Esophagus (tissue), 2 donors: ENCODE data around the gene FXYD6. TPM values are rescaled to one million over a fixed set of nuclear protein-coding genes. Genes with fewer than 3 reads are reported as not detected.

ENCODE experiments used
- H3K27ac ChIP-seq, 2 donors: one replicate each; pipeline ENCODE4 v1.5.1; 2013; ENCODE audit warnings: low read depth in 2 of 2, mild to moderate bottlenecking in 2 of 2, inconsistent platforms in 1 of 2, low read length in 1 of 2, moderate library complexity in 1 of 2
- H3K27me3 ChIP-seq, 2 donors: one replicate each; pipeline ENCODE4 v1.6.1; 2013; ENCODE audit warnings: low read length in 2 of 2, control low read depth in 1 of 2, mild to moderate bottlenecking in 1 of 2; ENCODE audit not compliant: insufficient read depth in 2 of 2, control insufficient read depth in 1 of 2
- H3K36me3 ChIP-seq, 2 donors: one replicate each; pipeline ENCODE4 v1.6.1; 2013; ENCODE audit warnings: low read length in 1 of 2; ENCODE audit not compliant: control insufficient read depth in 2 of 2, insufficient read depth in 2 of 2
- H3K4me1 ChIP-seq, 2 donors: one replicate each; pipeline ENCODE4 v1.6.1; 2013; ENCODE audit warnings: low read length in 1 of 2; ENCODE audit not compliant: control insufficient read depth in 2 of 2, insufficient read depth in 2 of 2
- H3K4me3 ChIP-seq, 2 donors: one replicate each; pipeline ENCODE4 v1.5.1; 2013; ENCODE audit warnings: low read length in 2 of 2, mild to moderate bottlenecking in 2 of 2, low read depth in 1 of 2, moderate library complexity in 1 of 2
- H3K9me3 ChIP-seq, 2 donors: one replicate each; pipeline ENCODE4 v1.6.1; 2013; ENCODE audit warnings: mild to moderate bottlenecking in 2 of 2, low read depth in 1 of 2, low read length in 1 of 2, moderate library complexity in 1 of 2; ENCODE audit not compliant: control insufficient read depth in 2 of 2, insufficient read depth in 1 of 2
- WGBS, 2 donors: extraction: QIAGEN DNeasy Blood & Tissue Kit; methylation state at CpG; one replicate each; pipeline ENCODE4 v1.1.7; 2013; 5-methylcytosine and 5-hydroxymethylcytosine counted together
- polyA plus RNA-seq, 2 donors: library from polyadenylated mRNA; stranded (reverse); fragments of 200-250 nt; gene quantifications; one replicate each; pipeline ENCODE4 v1.2.3, GENCODE V29; 2013
- donor health status: healthy with polysubstance abuse.
- donor health status: Bipolar disorder and iron deficiency.

The FXYD6 gene
- polyA plus RNA-seq, 2 donors = 3.4 to 7.0 TPM

DNA sequence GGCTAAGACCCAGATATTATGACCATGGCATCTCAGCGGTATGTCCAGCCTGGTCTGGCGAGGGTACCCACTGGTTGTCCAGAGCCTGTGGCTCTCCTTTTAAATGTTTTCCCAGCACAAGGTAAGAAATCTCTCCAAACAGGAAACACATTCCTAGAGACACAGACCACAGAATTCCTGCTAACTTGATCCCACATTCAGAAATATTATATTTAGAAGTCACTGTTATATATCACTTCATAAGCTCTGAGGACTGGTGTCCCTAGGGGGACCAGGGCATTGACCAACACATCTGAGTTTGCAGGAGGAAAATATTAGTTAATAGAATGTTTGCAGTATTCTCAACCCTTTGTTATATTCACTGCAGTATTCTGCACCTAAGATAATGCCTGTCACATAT is 29.7 kb upstream of the FXYD6 start:
- no peak overlapping the region for H3K27ac ChIP-seq
- H3K4me1 ChIP-seq = peaks cover 0 to 3% of the 10 kb centered on the region in 2 donors
- H3K9me3 ChIP-seq = peaks cover 0 to 2% of the 10 kb centered on the region in 2 donors
- WGBS, 2 donors = 97 to 98% methylated on average over 2 of the region's 2 CpGs
- H3K4me3 ChIP-seq = no peak overlapping the region
- peaks cover 0 to 2% of the 10 kb centered on the region in 2 donors for H3K36me3 ChIP-seq
- H3K27me3 ChIP-seq = no peaks in the 10 kb centered on the region

DNA sequence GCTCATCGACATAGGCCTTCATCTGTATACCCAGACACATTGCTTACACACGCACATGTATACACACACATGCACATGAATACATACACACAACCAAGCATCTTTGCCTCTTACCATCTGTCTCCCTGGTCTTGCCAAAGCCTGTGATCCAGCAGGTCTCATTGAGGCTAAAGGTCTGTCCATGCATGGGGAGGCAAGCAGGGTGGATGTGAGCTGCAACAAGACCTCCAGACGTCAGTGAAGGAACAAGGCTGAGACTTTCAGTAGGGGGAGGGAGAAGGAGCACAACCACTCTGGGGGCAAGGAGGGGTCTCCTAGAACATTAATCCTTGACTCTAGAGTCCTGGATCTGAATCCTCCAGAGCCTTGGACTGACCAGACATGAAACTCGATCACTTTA is 29.1 kb upstream of the FXYD6 start:
- Histone ChIP-seq H3K4me1 (peaks cover 0 to 6% of the 10 kb centered on the region in 2 donors), H3K9me3 (peaks cover 0 to 2% of the 10 kb centered on the region in 2 donors), H3K27me3 (no peaks in the 10 kb centered on the region), H3K27ac (no peak overlapping the region), H3K36me3 (peaks cover 0 to 2% of the 10 kb centered on the region in 2 donors), H3K4me3 (no peak overlapping the region)
- 82 to 90% methylated on average over 4 of the region's 4 CpGs for WGBS, 2 donors

DNA sequence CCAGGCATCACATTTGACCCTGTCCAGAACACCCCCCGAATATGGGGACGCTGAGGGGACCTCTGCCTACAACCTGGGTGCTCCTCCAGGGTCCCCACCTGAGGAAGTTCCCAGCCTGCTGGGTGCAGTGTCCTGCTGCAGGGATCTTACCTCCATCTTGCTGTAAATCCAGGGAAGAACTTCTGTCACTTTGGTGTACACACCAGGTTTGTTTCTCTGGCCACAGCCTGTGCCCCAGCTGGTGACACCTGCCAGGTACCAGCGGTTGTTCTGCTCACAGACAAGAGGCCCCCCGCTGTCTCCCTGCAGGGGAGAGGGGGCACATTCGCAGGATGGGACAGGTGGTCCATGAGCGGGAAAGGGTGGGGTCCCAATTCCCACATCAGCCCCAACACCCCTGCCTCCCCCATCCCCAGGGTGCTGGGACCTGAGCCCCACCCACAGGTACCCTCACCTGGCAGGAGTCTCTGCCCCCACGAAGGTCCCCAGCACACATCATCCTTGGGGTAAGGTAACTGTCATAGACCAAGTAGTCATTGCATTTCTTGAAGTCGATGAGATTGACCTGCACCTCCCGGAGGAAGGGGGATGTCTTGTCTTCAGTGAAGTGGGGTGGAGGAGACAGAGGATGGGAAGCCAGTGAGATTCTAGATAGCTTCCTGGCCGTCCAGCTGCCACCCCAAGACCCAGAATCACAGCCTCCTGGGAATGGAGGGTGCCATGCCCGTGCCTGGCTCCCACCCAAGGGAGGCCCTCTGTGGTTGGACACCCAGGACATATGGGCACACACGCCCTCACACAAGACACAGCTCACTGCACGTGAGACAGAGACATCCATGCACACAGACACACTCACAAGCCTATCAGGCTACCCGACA is 27.3 kb upstream of the FXYD6 start:
- Histone ChIP-seq H3K4me1 (peaks cover 0 to 10% of the 10 kb centered on the region in 2 donors), H3K27ac (no peak overlapping the region), H3K9me3 (peaks cover 0 to 2% of the 10 kb centered on the region in 2 donors), H3K36me3 (peaks cover 0 to 5% of the 10 kb centered on the region in 2 donors), H3K4me3 (no peak overlapping the region), H3K27me3 (no peaks in the 10 kb centered on the region)
- WGBS, 2 donors = 88 to 90% methylated on average over 14 of the region's 14 CpGs

DNA sequence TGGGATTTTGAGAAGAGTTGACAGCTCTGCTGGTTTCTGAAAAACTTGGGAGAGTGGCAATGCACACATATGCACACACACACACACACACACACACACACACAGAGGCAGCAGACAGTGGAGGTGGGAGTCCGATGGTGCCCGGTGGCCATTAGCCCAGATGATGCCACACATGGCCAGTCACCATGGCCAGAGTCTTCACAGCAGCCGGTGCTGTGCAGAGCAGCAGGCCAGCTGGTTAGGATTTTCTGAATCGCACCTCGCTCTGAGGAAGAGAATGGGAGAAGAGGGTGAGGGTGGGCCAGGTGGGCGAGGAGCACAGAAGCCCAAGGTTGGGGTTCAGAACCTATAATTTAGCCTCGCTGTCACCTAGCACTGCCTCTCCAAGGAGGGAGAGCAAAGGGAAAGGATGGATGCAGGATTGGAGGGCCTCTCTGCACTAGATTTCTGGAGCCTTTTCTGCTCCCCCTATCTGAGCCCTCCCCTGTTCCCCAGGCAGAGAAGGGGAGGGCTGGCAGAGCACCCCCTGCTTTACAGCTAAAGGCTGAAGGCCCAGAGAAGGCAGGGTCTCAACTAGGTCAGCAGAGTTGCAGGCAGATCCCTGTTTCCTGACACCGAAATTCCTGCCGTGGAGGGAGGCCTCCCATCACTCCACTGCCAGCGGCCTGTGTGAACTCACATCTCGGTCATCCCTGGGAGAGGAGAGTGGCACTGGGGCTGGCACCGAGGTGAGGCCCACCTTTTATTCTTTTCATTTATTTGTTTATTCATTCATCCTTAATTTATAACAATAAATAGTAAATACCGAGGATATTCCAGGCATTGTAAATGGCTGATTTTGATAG is 25.8 kb upstream of the FXYD6 start:
- H3K27ac ChIP-seq = no peak overlapping the region
- H3K36me3 ChIP-seq = peaks cover 0 to 5% of the 10 kb centered on the region in 2 donors
- peaks cover 0 to 8% of the 10 kb centered on the region in 2 donors for H3K4me1 ChIP-seq
- WGBS, 2 donors = 86 to 94% methylated on average over 13 of the region's 13 CpGs
- H3K4me3 ChIP-seq = no peak overlapping the region
- H3K27me3 ChIP-seq = no peaks in the 10 kb centered on the region
- H3K9me3 ChIP-seq = peaks cover 0 to 2% of the 10 kb centered on the region in 2 donors

DNA sequence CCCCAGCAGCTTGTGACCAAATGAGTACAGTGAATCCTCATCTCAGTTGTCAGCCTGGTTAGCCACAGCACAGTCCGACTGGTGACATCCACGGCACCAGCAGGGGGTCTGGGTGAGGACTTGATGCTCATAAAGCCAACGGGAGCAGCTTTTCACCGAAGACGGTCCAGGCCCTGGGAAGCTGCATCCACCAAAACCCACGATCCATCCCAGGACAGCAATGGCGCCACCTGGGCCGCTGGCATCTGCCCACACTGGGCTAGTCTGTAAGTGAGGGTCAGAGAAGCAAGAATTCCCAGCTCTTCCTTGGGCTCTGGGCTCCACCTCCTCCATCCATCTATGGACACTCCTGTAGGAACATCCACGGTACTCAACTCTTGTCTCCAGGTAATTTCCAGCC is 25.1 kb upstream of the FXYD6 start:
- H3K4me1 ChIP-seq = peaks cover 0 to 8% of the 10 kb centered on the region in 2 donors
- WGBS, 2 donors = 95 to 96% methylated on average over 9 of the region's 9 CpGs
- H3K27me3 ChIP-seq = no peaks in the 10 kb centered on the region
- H3K4me3 ChIP-seq = no peak overlapping the region
- peaks cover 0 to 2% of the 10 kb centered on the region in 2 donors for H3K9me3 ChIP-seq
- peaks cover 0 to 5% of the 10 kb centered on the region in 2 donors for H3K36me3 ChIP-seq
- no peak overlapping the region for H3K27ac ChIP-seq

DNA sequence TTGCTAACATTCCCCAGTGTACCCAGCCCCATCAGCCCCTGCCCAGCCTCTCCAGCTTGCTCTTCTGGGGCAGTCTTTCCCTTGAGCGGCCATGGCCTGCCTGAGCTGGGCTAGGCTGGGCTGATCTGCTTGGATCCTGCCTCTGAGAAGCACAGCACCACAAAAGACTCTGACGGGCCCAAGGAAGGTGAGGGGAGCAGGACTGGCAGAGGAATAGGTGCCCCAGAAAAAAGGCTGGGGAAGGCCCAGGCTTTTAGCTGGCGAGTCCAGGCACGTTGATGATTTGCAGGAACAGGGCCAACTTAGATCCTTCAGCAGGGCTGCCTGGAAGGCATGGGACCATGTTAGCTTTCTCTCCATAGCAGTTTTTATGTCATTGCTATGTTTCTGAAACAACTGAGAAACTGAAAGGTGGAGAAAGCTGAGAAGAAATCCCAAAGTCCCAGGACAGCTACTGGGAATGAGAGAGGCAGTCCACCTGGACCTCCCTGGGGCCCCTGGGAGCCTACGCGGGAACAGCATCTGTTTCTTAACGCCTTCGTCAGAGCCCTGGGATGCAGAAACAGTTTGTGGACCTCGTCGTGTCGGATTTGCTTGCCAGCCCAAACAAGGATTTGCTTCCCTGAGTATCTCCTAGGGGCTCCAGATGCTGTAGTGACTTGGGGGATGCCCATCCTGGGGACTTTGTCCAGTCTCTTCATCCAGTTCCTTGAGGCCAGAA is 24.4 kb upstream of the FXYD6 start:
- H3K9me3 ChIP-seq = peaks cover 0 to 2% of the 10 kb centered on the region in 2 donors
- H3K27me3 ChIP-seq = no peaks in the 10 kb centered on the region
- no peak overlapping the region for H3K4me3 ChIP-seq
- peaks cover 0 to 8% of the 10 kb centered on the region in 2 donors for H3K4me1 ChIP-seq
- H3K36me3 ChIP-seq = peaks cover 0 to 5% of the 10 kb centered on the region in 2 donors
- 74 to 86% methylated on average over 11 of the region's 11 CpGs for WGBS, 2 donors
- no peak overlapping the region for H3K27ac ChIP-seq

DNA sequence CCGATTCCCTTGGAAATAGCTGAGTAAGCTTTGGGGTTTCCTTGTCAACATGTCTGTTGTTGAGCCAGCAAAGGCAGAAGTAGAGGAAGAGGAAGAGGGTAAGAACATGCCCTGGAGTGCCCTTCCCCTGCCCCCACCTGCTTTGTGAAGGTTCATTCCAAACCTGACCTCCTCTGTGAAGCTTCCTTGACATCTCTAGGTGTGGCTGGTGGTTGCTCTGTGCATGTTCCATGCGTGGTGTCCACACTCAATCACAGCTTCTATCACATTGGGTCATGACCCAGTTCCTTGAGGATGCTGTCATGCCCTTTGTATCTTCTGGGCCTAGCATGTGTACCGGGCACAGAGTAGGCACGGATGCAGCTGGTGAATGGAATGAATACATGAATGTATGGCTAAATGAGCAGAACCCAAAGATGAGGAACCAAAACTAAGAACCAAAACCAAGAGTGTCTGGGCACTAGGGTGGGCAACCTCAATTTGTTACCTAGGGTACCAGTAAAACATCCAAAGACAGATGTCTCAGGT is 23.7 kb upstream of the FXYD6 start:
- H3K4me3 ChIP-seq = no peak overlapping the region
- H3K4me1 ChIP-seq = peaks cover 0 to 8% of the 10 kb centered on the region in 2 donors
- peaks cover 0 to 2% of the 10 kb centered on the region in 2 donors for H3K9me3 ChIP-seq
- no peaks in the 10 kb centered on the region for H3K27me3 ChIP-seq
- WGBS, 2 donors = 77 to 78% methylated on average over 4 of the region's 4 CpGs
- peaks cover 0 to 5% of the 10 kb centered on the region in 2 donors for H3K36me3 ChIP-seq
- H3K27ac ChIP-seq = no peak overlapping the region

DNA sequence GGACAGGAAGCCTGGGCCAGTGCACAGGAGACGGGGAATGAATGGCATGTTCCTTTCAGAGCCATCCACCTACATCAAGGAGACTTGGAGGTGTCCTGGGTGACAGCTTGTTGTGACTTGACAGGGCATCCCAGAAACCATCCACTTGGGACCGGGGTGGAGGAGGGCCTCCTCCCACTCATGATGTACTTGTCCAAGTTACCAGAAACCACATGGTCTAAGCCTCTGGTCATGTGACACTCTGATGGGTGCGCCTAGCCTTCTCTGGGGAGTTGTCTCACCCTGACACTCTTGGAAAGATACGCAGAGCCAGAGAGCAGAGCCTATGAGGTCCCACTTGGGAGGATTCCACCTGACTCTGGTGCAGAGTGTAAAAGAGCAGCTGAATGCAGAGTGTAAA is 21.6 kb upstream of the FXYD6 start:
- Histone ChIP-seq H3K4me3 (no peak overlapping the region), H3K9me3 (no peaks in the 10 kb centered on the region), H3K27me3 (no peaks in the 10 kb centered on the region), H3K27ac (no peak overlapping the region), H3K4me1 (peaks cover 0 to 6% of the 10 kb centered on the region in 2 donors), H3K36me3 (peaks cover 0 to 5% of the 10 kb centered on the region in 2 donors)
- 74 to 76% methylated on average over 4 of the region's 4 CpGs for WGBS, 2 donors

DNA sequence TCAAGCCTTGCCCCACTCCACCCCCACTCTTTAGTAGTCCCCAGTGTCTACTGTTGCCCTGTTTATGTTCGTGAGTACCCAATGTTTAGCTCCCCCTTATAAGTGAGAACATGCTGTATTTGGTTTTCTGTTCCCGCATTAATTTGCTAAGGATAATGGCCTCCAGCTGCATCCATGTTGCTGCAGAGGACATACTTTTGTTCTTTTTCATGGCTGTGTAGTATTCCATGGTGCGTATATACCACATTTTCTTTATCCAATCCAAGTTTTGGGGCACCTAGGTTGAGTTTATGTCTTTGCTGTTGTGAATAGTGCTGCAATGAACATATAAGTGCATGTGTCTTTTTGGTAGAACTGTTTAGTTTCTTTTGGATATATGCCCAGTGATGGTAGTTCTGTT is 16.2 kb upstream of the FXYD6 start:
- Histone ChIP-seq H3K9me3 (no peaks in the 10 kb centered on the region), H3K27ac (no peak overlapping the region), H3K4me1 (no peaks in the 10 kb centered on the region), H3K27me3 (no peaks in the 10 kb centered on the region), H3K4me3 (no peak overlapping the region), H3K36me3 (no peaks in the 10 kb centered on the region)
- WGBS, 2 donors = 93 to 98% methylated on average over 3 of the region's 3 CpGs
